ENCODE data around the gene ZNRF2. TPM values are rescaled to one million over a fixed set of nuclear protein-coding genes. Genes with fewer than 3 reads are reported as not detected.

The ZNRF2 gene
- total RNA-seq, 1 donor from 2014 or later: 39.4 TPM

DNA sequence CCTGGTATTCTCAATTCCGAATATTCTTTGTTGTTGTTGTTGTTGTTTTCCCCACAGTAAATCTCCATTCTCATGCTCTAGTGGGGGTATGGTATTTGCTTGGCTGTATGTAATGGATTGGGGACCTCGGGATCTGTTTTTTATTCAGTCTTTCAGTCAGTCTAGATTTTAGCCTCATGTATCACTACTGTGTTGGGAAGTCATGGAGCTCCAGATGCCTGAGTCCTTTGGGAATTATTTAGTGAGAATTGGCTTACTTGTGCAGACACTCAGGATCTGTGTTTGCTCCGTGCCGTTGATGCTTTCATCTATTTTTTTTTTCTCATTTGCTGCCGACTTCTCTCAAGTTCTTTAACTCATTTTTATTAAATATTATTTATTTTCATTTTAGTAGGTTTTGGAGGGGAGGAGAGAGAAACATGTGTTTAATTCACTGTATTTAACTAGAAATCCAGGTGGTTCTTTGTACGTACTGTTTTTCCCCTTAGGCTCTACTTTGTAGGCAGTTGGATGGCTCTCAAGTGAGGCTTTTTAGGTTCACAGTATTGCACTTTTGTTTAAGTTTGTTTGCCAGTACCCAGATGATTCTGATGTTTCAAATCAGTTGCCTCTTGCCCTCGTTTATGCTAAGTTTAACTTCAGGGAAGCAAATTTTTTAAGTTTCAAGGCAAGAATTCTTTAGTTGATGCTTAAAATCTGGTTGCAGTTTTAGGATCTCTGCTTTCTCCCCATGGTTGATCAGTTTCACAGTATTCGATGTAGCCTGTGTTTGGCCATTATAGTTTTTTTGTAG is 36.9 kb downstream of the ZNRF2 start:
- no peak for DNase-seq (ENCODE audit: low read depth)

- no peak for DNase-seq (ENCODE audit: low read depth)
Observed at GRCh38 chr7:30321882-30322192, 37.4 kb downstream of the ZNRF2 start.

GRCh38 chr7:30322271-30323005 is 38.0 kb downstream of the ZNRF2 start:
- no peak for DNase-seq (ENCODE audit: low read depth)

DNA sequence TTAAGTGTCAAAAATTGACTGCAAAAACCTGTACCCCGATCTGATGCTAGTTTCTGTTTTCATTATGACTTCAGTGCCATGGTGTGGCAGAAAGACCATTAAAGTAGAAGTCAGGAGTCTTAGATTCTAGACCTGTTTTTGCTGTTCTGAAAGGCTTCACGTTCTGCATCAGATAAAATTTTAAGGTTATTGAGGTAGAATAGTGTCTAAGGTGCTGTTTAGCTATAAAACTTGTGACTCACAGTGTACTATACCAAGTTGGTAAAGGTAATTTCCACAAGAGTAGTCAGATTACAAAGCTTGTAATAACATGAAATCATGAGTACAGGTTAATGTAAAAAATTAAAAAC is 38.6 kb downstream of the ZNRF2 start:
- peak; percentile 68 for DNase-seq (ENCODE audit: low read depth)

- DNase-seq (ENCODE audit: low read depth): peak; percentile 61
Observed at GRCh38 chr7:30327813-30328212, 43.4 kb downstream of the ZNRF2 start.

- DNase-seq (ENCODE audit: low read depth): no peak
Observed at GRCh38 chr7:30328381-30328780, 44.0 kb downstream of the ZNRF2 start.

GRCh38 chr7:30329716-30330115 is 45.3 kb downstream of the ZNRF2 start:
- no peak for DNase-seq (ENCODE audit: low read depth)

GRCh38 chr7:30330134-30331111 is 46.0 kb downstream of the ZNRF2 start:
- DNase-seq (ENCODE audit: low read depth): no peak

DNA sequence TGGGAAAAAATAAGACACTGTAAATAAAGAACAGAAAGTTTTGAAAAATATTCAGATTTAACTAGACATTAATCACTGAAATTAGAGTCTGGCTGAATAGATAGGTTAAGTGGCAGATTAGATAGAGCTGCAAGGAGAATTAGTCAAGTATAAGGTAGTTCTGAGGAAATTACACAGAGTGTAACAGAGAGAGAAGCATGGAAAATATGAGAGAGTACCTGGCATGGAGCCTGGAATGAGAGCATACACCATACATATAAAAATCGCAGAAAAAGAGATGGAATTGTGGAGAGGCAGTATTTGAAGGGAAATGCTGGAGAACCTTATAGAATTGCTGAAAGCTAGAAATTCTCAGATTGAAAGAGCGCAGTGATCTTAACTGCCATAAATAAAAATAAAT is 46.9 kb downstream of the ZNRF2 start:
- DNase-seq (ENCODE audit: low read depth): no peak

GRCh38 chr7:30332549-30332948 is 48.2 kb downstream of the ZNRF2 start:
- no peak for DNase-seq (ENCODE audit: low read depth)

GRCh38 chr7:30335763-30336487 is 51.5 kb downstream of the ZNRF2 start:
- DNase-seq (ENCODE audit: low read depth): no peak

GRCh38 chr7:30344513-30344912 is 60.1 kb downstream of the ZNRF2 start:
- no peak for DNase-seq (ENCODE audit: low read depth)

DNA sequence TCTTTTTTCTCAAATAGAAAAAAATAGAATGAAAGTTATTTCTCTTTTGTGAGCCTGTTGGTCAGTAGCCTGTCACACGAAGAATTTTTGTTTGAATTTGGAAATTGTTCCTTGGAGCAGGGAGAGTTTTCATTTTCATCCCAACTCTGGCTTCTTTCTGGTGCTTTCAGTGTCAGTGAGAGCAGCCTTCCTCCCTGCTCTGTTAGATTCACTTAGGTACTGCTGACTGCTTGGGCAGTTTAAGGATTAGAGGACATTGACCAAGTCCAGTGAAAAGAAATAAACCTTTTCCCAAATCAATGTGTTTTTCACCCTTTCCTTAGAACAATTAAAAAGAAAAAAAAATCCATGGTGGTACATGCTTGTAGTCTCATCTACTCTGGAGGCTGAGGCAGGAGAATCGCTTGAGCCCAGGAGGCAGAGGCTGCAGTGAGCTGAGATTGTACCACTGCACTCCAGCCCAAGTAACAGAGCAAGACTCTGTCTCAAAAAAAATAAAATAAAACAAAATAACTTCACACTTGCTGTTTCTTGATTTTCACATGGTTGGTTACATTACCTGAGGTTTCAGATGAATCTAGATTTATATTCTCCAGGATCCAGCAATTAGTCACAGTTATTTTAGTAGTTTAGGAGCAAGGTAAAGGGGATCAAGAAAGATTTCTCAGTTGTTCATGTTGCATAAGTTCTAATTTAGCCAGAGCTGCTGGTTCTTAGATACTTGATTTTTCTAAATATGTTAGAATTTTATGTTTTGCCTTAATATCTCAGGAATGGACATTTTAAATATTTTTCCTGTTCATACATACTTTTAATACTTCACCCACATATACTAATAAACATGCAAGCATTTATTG is 63.1 kb downstream of the ZNRF2 start:
- DNase-seq (ENCODE audit: low read depth): peak; percentile 76

GRCh38 chr7:30348083-30348560 is 63.7 kb downstream of the ZNRF2 start:
- peak; percentile 99 for DNase-seq (ENCODE audit: low read depth)

DNA sequence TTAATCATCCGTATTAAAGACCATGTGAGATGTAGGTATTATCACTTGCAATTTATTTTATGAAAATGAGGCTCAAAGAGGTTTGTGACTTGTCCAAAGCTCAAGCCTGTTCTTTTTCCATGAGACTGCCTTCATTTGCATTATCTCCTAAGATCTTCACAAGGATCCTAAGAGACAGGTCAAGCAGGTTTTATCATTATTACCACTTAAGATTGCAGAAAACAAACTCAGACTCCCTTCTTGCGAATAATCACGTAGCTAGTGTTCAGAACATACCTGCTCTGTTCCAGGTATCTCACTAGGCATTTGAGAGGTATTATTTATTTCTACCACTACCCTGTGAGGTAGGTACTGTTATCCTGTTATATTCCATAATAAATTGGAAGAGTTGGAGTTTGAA is 64.8 kb downstream of the ZNRF2 start:
- DNase-seq (ENCODE audit: low read depth): no peak

- DNase-seq (ENCODE audit: low read depth): no peak
Observed at GRCh38 chr7:30349816-30350215, 65.4 kb downstream of the ZNRF2 start.

DNA sequence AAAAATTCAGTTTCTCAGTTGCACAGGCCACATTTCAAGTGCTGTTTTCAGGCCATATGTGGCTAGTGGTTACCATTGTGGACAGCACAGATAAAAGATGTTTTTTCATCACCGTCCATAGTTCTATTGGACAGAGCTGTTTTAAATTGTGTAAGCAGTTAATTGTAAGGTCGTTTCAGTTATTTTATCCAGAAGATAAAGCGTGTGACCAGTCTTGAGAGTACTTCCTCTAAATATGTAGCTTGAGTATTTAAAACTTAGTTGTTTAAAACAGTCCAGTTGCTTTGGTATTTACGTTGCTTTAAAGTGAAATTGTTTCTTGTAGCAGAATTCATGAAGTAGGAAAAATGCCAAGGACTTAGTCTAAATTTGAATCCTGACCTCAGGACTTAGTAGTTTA is 66.9 kb downstream of the ZNRF2 start:
- DNase-seq (ENCODE audit: low read depth): no peak

- DNase-seq (ENCODE audit: low read depth): no peak
Observed at GRCh38 chr7:30351724-30352123, 67.3 kb downstream of the ZNRF2 start.

DNA sequence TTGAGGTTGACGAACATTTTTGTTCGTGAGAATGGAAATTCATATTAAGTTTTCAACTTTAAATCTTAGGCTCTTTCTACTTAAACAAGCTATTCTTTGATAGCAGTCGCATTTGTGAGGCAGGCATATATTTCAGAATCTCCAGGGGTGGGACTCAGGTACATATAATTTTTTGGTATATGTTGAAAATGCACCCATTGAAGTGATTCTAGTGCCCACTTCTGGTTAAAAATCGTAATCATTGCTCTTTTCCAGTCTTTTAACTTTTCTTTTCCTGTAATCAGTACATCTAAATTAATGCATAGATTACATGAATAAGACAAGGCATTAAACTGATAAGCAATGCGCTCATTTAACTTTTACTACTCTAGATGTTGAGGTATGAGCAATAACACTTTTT is 67.8 kb downstream of the ZNRF2 start:
- no peak for DNase-seq (ENCODE audit: low read depth)

GRCh38 chr7:30353532-30353931 is 69.1 kb downstream of the ZNRF2 start:
- DNase-seq (ENCODE audit: low read depth): no peak

Data from renal cortical epithelial cell (primary cell).